CD14-positive monocyte (primary cell): Measurements from ENCODE around the gene RIBC2. TPM values are rescaled to one million over a fixed set of nuclear protein-coding genes. Genes with fewer than 3 reads are reported as not detected.
A peak's percentile ranks its signal among the peaks of the same experiment; 100 is the strongest.

Source experiments
- DNase-seq, 3 donors: peaks; one replicate each; pipeline ENCODE4 v3.0.0-alpha.2; 2011 to 2022
- H2AFZ ChIP-seq: 2 replicates; pipeline ENCODE4 v1.6.0; 2012; ENCODE audit warnings: mild to moderate bottlenecking, low read depth, low read length, inconsistent platforms; ENCODE audit not compliant: insufficient read depth, poor library complexity, severe bottlenecking
- H3K27ac ChIP-seq, 2 donors: 1 replicate in 1 of 2; 2 replicates in 1 of 2; pipeline ENCODE4 v1.5.1; 2012 to 2013; ENCODE audit warnings: low read length in 2 of 2, control low read depth in 1 of 2, inconsistent platforms in 1 of 2, low read depth in 1 of 2, mild to moderate bottlenecking in 1 of 2
- H3K27me3 ChIP-seq, 2 donors: one replicate each; pipeline versions ENCODE4 v1.6.0 to v1.6.1; 2011 to 2013; ENCODE audit warnings: low read length in 2 of 2; ENCODE audit not compliant: control insufficient read depth in 2 of 2, insufficient read depth in 2 of 2
- H3K36me3 ChIP-seq, 2 donors: replicated peaks in 1 of 2; 1 replicate in 1 of 2; 2 replicates in 1 of 2; pipeline versions ENCODE4 v1.5.1 to v1.6.1; 2012 to 2013; ENCODE audit warnings: low read length in 2 of 2, control low read depth in 1 of 2, inconsistent platforms in 1 of 2, mild to moderate bottlenecking in 1 of 2; ENCODE audit not compliant: insufficient read depth in 2 of 2, control insufficient read depth in 1 of 2
- H3K4me1 ChIP-seq, 2 donors: 1 replicate in 1 of 2; 2 replicates in 1 of 2; pipeline versions ENCODE4 v1.5.1 to v1.6.1; 2012 to 2013; ENCODE audit warnings: low read length in 2 of 2, control low read depth in 1 of 2, inconsistent platforms in 1 of 2, mild to moderate bottlenecking in 1 of 2, moderate library complexity in 1 of 2; ENCODE audit not compliant: insufficient read depth in 2 of 2, control insufficient read depth in 1 of 2
- H3K4me2 ChIP-seq: replicated peaks from 2 replicates; pipeline ENCODE3; 2012; ENCODE audit warnings: low read length, moderate library complexity, mild to moderate bottlenecking; ENCODE audit not compliant: poor library complexity, severe bottlenecking; ENCODE audit errors: extremely low read depth
- H3K4me3 ChIP-seq, 3 experiments: fragments of 200-600 bp in 1 of 3; sonication (generic) in 1 of 3; replicated peaks in 1 of 3; 1 replicate in 2 of 3; 2 replicates in 1 of 3; pipeline ENCODE4 v1.5.1; 2011 to 2013; ENCODE audit warnings: low read length in 3 of 3, mild to moderate bottlenecking in 3 of 3, control low read depth in 2 of 3, low read depth in 2 of 3, inconsistent platforms in 1 of 3, moderate library complexity in 1 of 3
- H3K79me2 ChIP-seq: 2 replicates; pipeline ENCODE4 v1.6.0; 2012; ENCODE audit warnings: mild to moderate bottlenecking, control low read depth, inconsistent platforms, low read length, moderate library complexity; ENCODE audit not compliant: insufficient read depth
- H3K9ac ChIP-seq: 2 replicates; pipeline ENCODE4 v1.6.0; 2017; ENCODE audit warnings: low read length, mild to moderate bottlenecking; ENCODE audit not compliant: insufficient read depth, poor library complexity, severe bottlenecking
- H3K9me3 ChIP-seq, 2 donors: replicated peaks in 1 of 2; 1 replicate in 1 of 2; 2 replicates in 1 of 2; pipeline versions ENCODE4 v1.5.1 to v1.6.1; 2012 to 2013; ENCODE audit warnings: low read length in 2 of 2, control low read depth in 1 of 2; ENCODE audit not compliant: control insufficient read depth in 1 of 2, insufficient read depth in 1 of 2
- H4K20me1 ChIP-seq: 2 replicates; pipeline ENCODE4 v1.6.0; 2012; ENCODE audit warnings: mild to moderate bottlenecking, low read length, control low read depth, moderate library complexity; ENCODE audit not compliant: insufficient read depth
- H3K27ac Mint-ChIP-seq, 7 donors: one replicate each; pipeline ENCODE4 v1.8.0; 2020; ENCODE audit warnings: mild to moderate bottlenecking in 7 of 7, mixed read lengths in 7 of 7, moderate library complexity in 6 of 7, inconsistent platforms in 2 of 7
- H3K27me3 Mint-ChIP-seq, 3 donors: one replicate each; pipeline ENCODE4 v1.8.0; 2021 to 2022; ENCODE audit warnings: low read depth in 3 of 3, mild to moderate bottlenecking in 3 of 3, mixed read lengths in 3 of 3, moderate library complexity in 3 of 3, inconsistent platforms in 1 of 3
- H3K36me3 Mint-ChIP-seq, 2 donors: one replicate each; pipeline ENCODE4 v1.8.0; 2020; ENCODE audit warnings: mixed read lengths in 2 of 2, inconsistent platforms in 1 of 2, mild to moderate bottlenecking in 1 of 2
- H3K4me1 Mint-ChIP-seq: one replicate; pipeline ENCODE4 v1.8.0; 2020; ENCODE audit warnings: mild to moderate bottlenecking, mixed read lengths
- H3K4me3 Mint-ChIP-seq, 2 donors: one replicate each; pipeline ENCODE4 v1.8.0; 2020; ENCODE audit warnings: mild to moderate bottlenecking in 2 of 2, mixed read lengths in 2 of 2, moderate library complexity in 1 of 2
- H3K9me3 Mint-ChIP-seq, 7 donors: one replicate each; pipeline ENCODE4 v1.8.0; 2020 to 2022; ENCODE audit warnings: mixed read lengths in 7 of 7, mild to moderate bottlenecking in 6 of 7, moderate library complexity in 6 of 7, inconsistent platforms in 2 of 7
- CTCF ChIP-seq: fragments of 200-600 bp; IDR thresholded peaks from one replicate; pipeline ENCODE4 v1.8.0; 2022; ENCODE audit warnings: antibody characterized with exemption, mild to moderate bottlenecking
- WGBS: methylation state at CpG from one replicate; pipeline ENCODE4 v1.1.5; 2013; ENCODE audit warnings: missing lambda C conversion rate; ENCODE audit not compliant: insufficient coverage; 5-methylcytosine and 5-hydroxymethylcytosine counted together
- intact Hi-C, 2 donors: fragments of 100-400 bp; cut with micrococcal nuclease; formaldehyde crosslinking; loops; one replicate each; pipeline versions ENCODE4 v1.15.0 to v1.15.1; 2023
- polyA plus RNA-seq, 3 donors: library from polyadenylated mRNA; depleted of rRNA in 1 of 3; unstranded in 2 of 3; stranded (reverse) in 1 of 3; fragments of 300-500 nt in 2 of 3; fragments of >200 nt in 1 of 3; fragmentation: Illumina TruSeq in 2 of 3; gene quantifications; 1 replicate in 2 of 3; 2 replicates in 1 of 3; pipeline ENCODE4 v1.2.3, GENCODE V29; 2012 to 2021

The RIBC2 gene
- polyA plus RNA-seq, 3 donors = not detected

- Histone ChIP-seq H3K27me3 (no peaks in the 10 kb centered on the region), H3K79me2 (no peaks in the 10 kb centered on the region), H3K9ac (no peak overlapping the region), H3K9me3 (peaks cover 0 to 5% of the 10 kb centered on the region in 2 donors), H3K4me3 (peak overlapping the region in 1 of 3 experiments; percentile 21), H2AFZ (no peak overlapping the region), H3K4me1 (peaks cover 46 to 47% of the 10 kb centered on the region in 2 donors), H4K20me1 (no peaks in the 10 kb centered on the region), H3K36me3 (peaks cover 0 to 5% of the 10 kb centered on the region in 2 donors), H3K27ac (peak overlapping the region; percentile 85 to 90), H3K4me2 (no peak overlapping the region)
- H3K9me3 Mint-ChIP-seq = peaks cover 2 to 8% (median 6%) of the 10 kb centered on the region in 7 donors
- intact Hi-C loops = loop anchor here in 1 of 2 donors (5.0 kb wide), 1 partner anchor 156 kb away; no protein-coding TSS in a partner anchor
- H3K36me3 Mint-ChIP-seq = peaks cover 18% of the 10 kb centered on the region in 2 donors
- peaks cover 49% of the 10 kb centered on the region for H3K4me1 Mint-ChIP-seq
- no peak for DNase-seq
- 100% methylated on average over 1 of the region's 4 CpGs for WGBS
- peak overlapping the region; percentile 93 to 97 (median 96) for H3K27ac Mint-ChIP-seq
- H3K27me3 Mint-ChIP-seq = peaks cover 0 to 6% (median 0%) of the 10 kb centered on the region in 3 donors
- no peak for TF ChIP-seq CTCF
- H3K4me3 Mint-ChIP-seq = no peak overlapping the region
These were observed 10.0 kb downstream of the RIBC2 start for GRCh38 chr22:45423524-45423923.

GRCh38 chr22:45424241-45424731 is 10.8 kb downstream of the RIBC2 start:
- peak; percentile 92 to 94 (median 93) for DNase-seq
- intact Hi-C loops = loop anchor here in 1 of 2 donors (5.0 kb wide), 1 partner anchor 157 kb away; no protein-coding TSS in a partner anchor
- peak overlapping the region in 1 of 3 experiments; percentile 21 for H3K4me3 ChIP-seq
- under 1% methylated on average over 11 of the region's 14 CpGs for WGBS
- peaks cover 46 to 47% of the 10 kb centered on the region in 2 donors for H3K4me1 ChIP-seq
- H3K79me2 ChIP-seq = no peaks in the 10 kb centered on the region
- Mint-ChIP-seq H3K4me3 (peak overlapping the region in 1 of 2 donors; percentile 62), H3K4me1 (peaks cover 51% of the 10 kb centered on the region), H3K9me3 (peaks cover 2 to 8% (median 6%) of the 10 kb centered on the region in 7 donors), H3K27me3 (peaks cover 0 to 8% (median 0%) of the 10 kb centered on the region in 3 donors), H3K36me3 (peaks cover 10 to 13% of the 10 kb centered on the region in 2 donors), H3K27ac (peak overlapping the region; percentile 93 to 97 (median 96))
- H3K9ac ChIP-seq = peak overlapping the region; percentile 32
- H2AFZ ChIP-seq = peak overlapping the region; percentile 40
- H3K27me3 ChIP-seq = no peaks in the 10 kb centered on the region
- no peaks in the 10 kb centered on the region for H4K20me1 ChIP-seq
- peaks cover 0 to 5% of the 10 kb centered on the region in 2 donors for H3K36me3 ChIP-seq
- H3K9me3 ChIP-seq = peaks cover 0 to 5% of the 10 kb centered on the region in 2 donors
- H3K4me2 ChIP-seq = peak overlapping the region; percentile 35
- TF ChIP-seq CTCF = no peak
- peak overlapping the region; percentile 85 to 90 for H3K27ac ChIP-seq
